GM18858 (cell line): ENCODE results near the gene NKD1.
"Not testable (repeated sequence)": the region's sequence is repeated elsewhere in the genome, so short reads cannot be mapped to it uniquely, and the experiment has no call there.

Source experiments
- ATAC-seq: cut with Tn5 transposase; IDR thresholded peaks from one replicate; pipeline ENCODE4 v1.9.1; 2021; ENCODE audit not compliant: unreplicated experiment

The NKD1 gene

GRCh38 chr16:50548125-50548908 is at the start of gene NKD1:
Gene NKD1 (plus strand): TSS chr16:50548396. CDS start chr16:50548554, 158 bp downstream.
- ATAC-seq = peak; percentile 59

GRCh38 chr16:50498431-50499155 is 49.6 kb upstream of the NKD1 start:
- ATAC-seq = no peak

- ATAC-seq = no peak
Observed at GRCh38 chr16:50499254-50499653, 48.9 kb upstream of the NKD1 start.

- no peak for ATAC-seq
Observed at GRCh38 chr16:50500171-50500874, 47.9 kb upstream of the NKD1 start.

- ATAC-seq = no peak
Observed at GRCh38 chr16:50501251-50501650, 46.9 kb upstream of the NKD1 start.

GRCh38 chr16:50501986-50502615 is 46.1 kb upstream of the NKD1 start:
- ATAC-seq = no peak

- no peak for ATAC-seq
Observed at GRCh38 chr16:50502616-50503011, 45.6 kb upstream of the NKD1 start.

GRCh38 chr16:50503868-50504531 is 44.2 kb upstream of the NKD1 start:
- ATAC-seq = not testable (repeated sequence)

- no peak for ATAC-seq
Observed at GRCh38 chr16:50505115-50505514, 43.1 kb upstream of the NKD1 start.

- ATAC-seq = no peak
Observed at GRCh38 chr16:50505714-50506542, 42.3 kb upstream of the NKD1 start.

GRCh38 chr16:50506543-50506937 is 41.7 kb upstream of the NKD1 start:
- no peak for ATAC-seq

- ATAC-seq = no peak
Observed at GRCh38 chr16:50507397-50507796, 40.8 kb upstream of the NKD1 start.

GRCh38 chr16:50509521-50510341 is 38.5 kb upstream of the NKD1 start:
- no peak for ATAC-seq

GRCh38 chr16:50515218-50515617 is 33.0 kb upstream of the NKD1 start:
- ATAC-seq = no peak

GRCh38 chr16:50516401-50516800 is 31.8 kb upstream of the NKD1 start:
- no peak for ATAC-seq

- no peak for ATAC-seq
Observed at GRCh38 chr16:50516890-50517289, 31.3 kb upstream of the NKD1 start.

- no peak for ATAC-seq
Observed at GRCh38 chr16:50517450-50518252, 30.5 kb upstream of the NKD1 start.

- no peak for ATAC-seq
Observed at GRCh38 chr16:50519001-50519400, 29.2 kb upstream of the NKD1 start.
